Small intestine (tissue), 7 donors: ENCODE results near the gene ZSCAN30. TPM values are rescaled to one million over a fixed set of nuclear protein-coding genes. Genes with fewer than 3 reads are reported as not detected.

Source experiments
- DNase-seq, 2 donors: peaks; one replicate each; pipeline versions ENCODE4 v3.0.0 to v3.0.0-alpha.2; 2013
- FAIRE-seq: peaks from 2 replicates; lab custom pipeline; 2012; peaks lifted over from hg19 to GRCh38; lab: Jason Lieb, UNC
- H3K27ac ChIP-seq, 3 donors: one replicate each; pipeline ENCODE4 v1.5.1; 2013; ENCODE audit warnings: low read length in 2 of 3, mild to moderate bottlenecking in 2 of 3, control low read depth in 1 of 3, inconsistent platforms in 1 of 3, low read depth in 1 of 3, moderate library complexity in 1 of 3
- H3K27me3 ChIP-seq, 3 donors: one replicate each; pipeline ENCODE4 v1.6.1; 2013; ENCODE audit warnings: low read length in 3 of 3, inconsistent platforms in 1 of 3; ENCODE audit not compliant: control insufficient read depth in 3 of 3, insufficient read depth in 3 of 3
- H3K36me3 ChIP-seq, 3 donors: one replicate each; pipeline ENCODE4 v1.6.1; 2013; ENCODE audit warnings: low read length in 3 of 3, inconsistent platforms in 1 of 3, low read depth in 1 of 3, mild to moderate bottlenecking in 1 of 3, moderate library complexity in 1 of 3; ENCODE audit not compliant: control insufficient read depth in 3 of 3, insufficient read depth in 2 of 3
- H3K4me1 ChIP-seq, 3 donors: one replicate each; pipeline ENCODE4 v1.6.1; 2013; ENCODE audit warnings: low read length in 2 of 3, inconsistent platforms in 1 of 3, low read depth in 1 of 3, mild to moderate bottlenecking in 1 of 3, moderate library complexity in 1 of 3; ENCODE audit not compliant: control insufficient read depth in 3 of 3, insufficient read depth in 2 of 3
- H3K4me3 ChIP-seq, 3 donors: one replicate each; pipeline ENCODE4 v1.5.1; 2013; ENCODE audit warnings: low read length in 3 of 3, control low read depth in 1 of 3, inconsistent platforms in 1 of 3, low read depth in 1 of 3, mild to moderate bottlenecking in 1 of 3, moderate library complexity in 1 of 3
- H3K9me3 ChIP-seq, 2 donors: one replicate each; pipeline ENCODE4 v1.6.1; 2013; ENCODE audit warnings: low read depth in 1 of 2, low read length in 1 of 2; ENCODE audit not compliant: control insufficient read depth in 2 of 2, insufficient read depth in 1 of 2
- WGBS, 3 donors: extraction: QIAGEN DNeasy Blood & Tissue Kit; methylation state at CpG; one replicate each; pipeline ENCODE4 v1.1.7; 2013; 5-methylcytosine and 5-hydroxymethylcytosine counted together
- polyA plus RNA-seq, 4 donors: library from polyadenylated mRNA; stranded (reverse) in 3 of 4; unstranded in 1 of 4; fragments of 200-250 nt in 3 of 4; fragments of 120-200 nt in 1 of 4; gene quantifications; one replicate each; pipeline versions ENCODE4 v1.2.1 to v1.2.3, GENCODE V29; 2013
- donor health status: healthy with polysubstance abuse.
- donor health status: control.
- donor health status: control.
- donor health status: Bipolar disorder and iron deficiency.
- donor health status: healthy.

ZSCAN30 gene
- polyA plus RNA-seq, 4 donors = 4.8 to 38.3 (median 9.7) TPM

- WGBS, 3 donors = 58 to 68% (median 59%) methylated on average over 3 of the region's 3 CpGs
- H3K27me3 ChIP-seq = no peaks in the 10 kb centered on the region
- no peak for FAIRE-seq
Observed at GRCh38 chr18:35326695-35327387, 36.8 kb upstream of the ZSCAN30 start.

GRCh38 chr18:35324926-35325655, 35.1 kb upstream of the ZSCAN30 start:
- no peaks in the 10 kb centered on the region for H3K27me3 ChIP-seq
- H3K4me1 ChIP-seq = no peaks in the 10 kb centered on the region
- 29 to 80% (median 51%) methylated on average over 2 of the region's 2 CpGs for WGBS, 3 donors
- no peak overlapping the region for H3K27ac ChIP-seq
- H3K9me3 ChIP-seq = peaks cover 0 to 3% of the 10 kb centered on the region in 2 donors
- no peaks in the 10 kb centered on the region for H3K36me3 ChIP-seq
- FAIRE-seq = no peak
- H3K4me3 ChIP-seq = no peak overlapping the region
- no peak for DNase-seq

More at GRCh38 chr18:35326695-35327387, 36.8 kb upstream of the ZSCAN30 start:
- no peaks in the 10 kb centered on the region for H3K4me1 ChIP-seq
- no peak overlapping the region for H3K27ac ChIP-seq
- no peaks in the 10 kb centered on the region for H3K36me3 ChIP-seq
- peaks cover 0 to 3% of the 10 kb centered on the region in 2 donors for H3K9me3 ChIP-seq
- no peak overlapping the region for H3K4me3 ChIP-seq
- no peak for DNase-seq

GRCh38 chr18:35322486-35323458, 32.7 kb upstream of the ZSCAN30 start:
- 51 to 68% (median 67%) methylated on average over 3 of the region's 3 CpGs for WGBS, 3 donors
- DNase-seq = peak in 1 of 2 donors; percentile 25
- Histone ChIP-seq H3K4me3 (no peak overlapping the region), H3K27ac (no peak overlapping the region), H3K9me3 (no peaks in the 10 kb centered on the region), H3K27me3 (no peaks in the 10 kb centered on the region), H3K36me3 (no peaks in the 10 kb centered on the region), H3K4me1 (no peaks in the 10 kb centered on the region)
- FAIRE-seq = no peak

- peaks cover 0 to 7% (median 7%) of the 10 kb centered on the region in 3 donors for H3K36me3 ChIP-seq
- no peak for FAIRE-seq
- H3K9me3 ChIP-seq = peaks cover 3 to 43% of the 10 kb centered on the region in 2 donors
- no peaks in the 10 kb centered on the region for H3K4me1 ChIP-seq
- H3K27me3 ChIP-seq = no peaks in the 10 kb centered on the region
- no peak overlapping the region for H3K27ac ChIP-seq
- H3K4me3 ChIP-seq = no peak overlapping the region
- DNase-seq = no peak
- WGBS, 3 donors = 75 to 82% (median 78%) methylated on average over 2 of the region's 2 CpGs
Observed at GRCh38 chr18:35311496-35311895, 21.5 kb upstream of the ZSCAN30 start.

- Histone ChIP-seq H3K4me1 (no peaks in the 10 kb centered on the region), H3K9me3 (peaks cover 3 to 56% of the 10 kb centered on the region in 2 donors), H3K36me3 (peaks cover 3 to 19% (median 12%) of the 10 kb centered on the region in 3 donors), H3K27ac (no peak overlapping the region), H3K4me3 (no peak overlapping the region), H3K27me3 (no peaks in the 10 kb centered on the region)
- DNase-seq (peak in 1 of 2 donors; percentile 6), FAIRE-seq (no peak)
- WGBS, 3 donors = 97 to 98% (median 98%) methylated on average over 5 of the region's 5 CpGs
Observed at GRCh38 chr18:35306588-35307250, 16.7 kb upstream of the ZSCAN30 start.

GRCh38 chr18:35303610-35304009, 13.6 kb upstream of the ZSCAN30 start:
- H3K27ac ChIP-seq = no peak overlapping the region
- H3K36me3 ChIP-seq = peaks cover 11 to 22% (median 12%) of the 10 kb centered on the region in 3 donors
- H3K27me3 ChIP-seq = no peaks in the 10 kb centered on the region
- no peak for FAIRE-seq
- H3K9me3 ChIP-seq = peaks cover 1 to 56% of the 10 kb centered on the region in 2 donors
- no peaks in the 10 kb centered on the region for H3K4me1 ChIP-seq
- WGBS, 3 donors = 97 to 98% (median 98%) methylated on average over 4 of the region's 4 CpGs
- DNase-seq = no peak
- H3K4me3 ChIP-seq = no peak overlapping the region

GRCh38 chr18:35296060-35296459, 6.0 kb upstream of the ZSCAN30 start:
- no peak overlapping the region for H3K4me3 ChIP-seq
- H3K36me3 ChIP-seq = peaks cover 4 to 15% (median 5%) of the 10 kb centered on the region in 3 donors
- 97 to 100% (median 99%) methylated on average over 2 of the region's 2 CpGs for WGBS, 3 donors
- H3K27me3 ChIP-seq = no peaks in the 10 kb centered on the region
- H3K4me1 ChIP-seq = peaks cover 0 to 3% (median 2%) of the 10 kb centered on the region in 3 donors
- FAIRE-seq (no peak), DNase-seq (no peak)
- H3K9me3 ChIP-seq = peaks cover 0 to 15% of the 10 kb centered on the region in 2 donors
- H3K27ac ChIP-seq = no peak overlapping the region
